NCI-H1694 (cell line): Measurements from ENCODE around the gene DZANK1.
"Not testable (repeated sequence)": the region's sequence is repeated elsewhere in the genome, so short reads cannot be mapped to it uniquely, and the experiment has no call there.

Experiments
- DNase-seq: peaks from one replicate; lab custom pipeline; 2025; lab: John Stamatoyannopoulos, UW

DZANK1 gene

GRCh38 chr20:18466894-18467730 is at the start of gene DZANK1, which contains the start of gene POLR3F:
TSS of gene DZANK1 (minus strand) at chr20:18467030. CDS start at chr20:18465358, 1,672 bp downstream.
TSS of gene POLR3F (plus strand) at chr20:18467390. CDS start at chr20:18467507, 117 bp downstream.
- DNase-seq, result peak; percentile 88

GRCh38 chr20:18515973-18516372 is 49.1 kb upstream of the DZANK1 start:
- no peak for DNase-seq

GRCh38 chr20:18514127-18514526 is 47.3 kb upstream of the DZANK1 start:
- no peak for DNase-seq

DNA sequence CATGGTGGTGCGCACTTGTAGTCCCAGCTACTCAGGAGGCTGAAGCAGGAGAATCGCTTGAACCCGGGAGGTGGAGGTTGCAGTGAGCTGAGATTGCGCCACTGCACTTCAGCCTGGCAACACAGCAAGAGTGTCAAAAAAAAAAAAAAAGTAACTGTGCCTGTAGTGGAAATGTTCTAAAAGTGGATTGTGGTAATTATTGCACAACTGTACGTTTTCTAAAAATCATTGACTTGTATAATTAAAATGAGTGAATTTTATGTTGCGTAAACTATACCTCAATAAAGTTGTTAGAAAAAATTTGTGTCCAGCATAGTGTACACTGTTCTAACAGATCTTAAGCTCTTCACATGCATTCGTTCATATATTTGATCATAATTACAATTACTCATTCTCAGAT is 46.4 kb upstream of the DZANK1 start:
- no peak for DNase-seq

DNA sequence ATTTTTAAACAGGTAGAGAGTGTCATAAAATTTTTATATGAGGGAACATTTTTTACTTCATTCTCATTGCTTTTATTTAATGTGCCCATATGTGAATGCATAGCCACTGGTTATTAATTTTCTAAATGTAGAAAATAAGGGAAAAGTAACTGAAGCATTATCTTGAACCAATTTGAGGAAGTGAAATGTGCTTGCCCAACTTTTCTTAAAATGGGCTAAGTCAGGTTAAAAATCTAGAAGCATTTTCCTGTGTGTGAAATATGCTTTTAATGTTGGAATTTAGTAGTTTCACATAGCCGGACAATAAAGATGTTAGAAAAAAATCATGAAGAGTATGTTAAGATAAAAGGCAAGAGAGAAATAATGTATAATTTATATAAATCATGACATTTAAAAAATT is 44.7 kb upstream of the DZANK1 start:
- DNase-seq, result no peak

DNA sequence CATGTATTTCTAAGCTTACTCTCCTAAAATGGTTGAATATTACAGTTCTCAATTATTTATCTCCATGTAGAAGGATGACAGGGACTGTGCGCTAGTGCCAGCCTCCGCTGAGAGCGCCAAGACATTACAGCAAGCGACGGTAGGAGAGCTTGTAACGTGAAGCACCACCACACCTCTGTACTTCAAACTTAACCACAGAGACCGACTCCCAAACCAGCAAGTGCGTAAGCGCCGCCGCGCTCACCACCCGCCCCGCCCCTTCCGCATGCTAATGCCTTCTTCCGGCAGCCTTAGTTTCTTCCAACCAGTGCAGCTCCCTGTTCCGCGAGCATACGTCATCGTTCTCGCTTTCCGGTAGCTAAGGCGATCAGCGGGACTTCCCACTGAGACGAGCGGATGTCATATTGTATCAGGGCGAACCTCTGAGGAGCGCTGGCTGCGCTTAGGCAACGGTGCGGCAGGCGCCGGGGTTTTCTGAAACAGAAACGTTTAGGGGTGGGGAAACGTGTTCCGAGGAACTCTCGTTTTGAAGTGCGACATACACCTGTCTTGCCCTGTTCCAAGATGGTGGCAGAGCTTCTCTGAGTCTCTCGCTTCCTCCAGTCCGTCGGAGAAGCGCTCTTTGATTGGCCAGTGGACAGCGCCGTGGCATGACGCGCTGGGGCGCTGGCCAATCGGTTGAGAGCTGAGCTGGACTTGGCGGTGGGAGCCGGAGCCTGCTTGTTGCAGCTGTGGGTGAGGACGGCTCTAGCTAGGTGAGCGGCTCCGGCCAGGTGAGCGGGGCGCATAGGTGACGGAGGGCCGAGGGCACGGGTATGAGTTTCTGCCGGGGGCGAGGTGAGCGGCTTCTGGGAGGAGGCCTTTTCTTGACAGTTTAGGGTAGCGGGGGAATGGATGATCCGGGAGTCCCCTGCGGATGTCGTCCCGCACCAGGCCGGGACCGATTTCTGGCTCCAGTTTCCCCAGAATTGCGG is 40.7 kb upstream of the DZANK1 start, which contains the start of gene SEC23B:
SEC23B (plus strand) TSS at position 723 of the 974 bp plus-strand sequence. CDS start 2,896 bp downstream, outside the sequence.
- peak; percentile 78 for DNase-seq

GRCh38 chr20:18506744-18507143 is 39.9 kb upstream of the DZANK1 start:
- no peak for DNase-seq

DNA sequence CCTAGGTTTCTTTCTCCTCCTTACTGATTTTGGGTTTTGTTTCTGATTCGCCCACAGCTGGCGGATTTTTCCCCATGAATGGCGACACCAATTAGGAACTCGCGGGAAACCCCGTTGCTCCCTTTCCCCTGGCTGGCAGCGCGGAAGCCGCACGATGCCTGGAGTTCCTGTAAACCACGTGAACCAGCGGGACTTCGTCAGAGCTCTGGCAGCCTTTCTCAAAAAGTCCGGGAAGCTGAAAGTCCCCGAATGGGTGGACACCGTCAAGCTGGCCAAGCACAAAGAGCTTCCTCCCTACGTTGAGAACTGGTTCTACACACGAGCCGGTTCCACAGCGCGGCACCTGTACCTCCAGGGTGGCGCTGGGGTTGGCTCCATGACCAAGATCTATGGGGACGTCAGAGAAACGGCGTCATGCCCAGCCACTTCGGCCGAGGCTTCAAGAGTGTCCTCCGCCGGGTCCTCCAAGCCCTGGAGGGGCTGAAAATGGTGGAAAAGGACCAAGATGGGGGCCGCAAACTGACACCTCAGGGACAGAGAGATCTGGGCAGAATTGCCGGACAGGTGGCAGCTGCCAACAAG is 37.7 kb upstream of the DZANK1 start:
- DNase-seq, result no peak

- DNase-seq, result not testable (repeated sequence)
These were observed 34.8 kb upstream of the DZANK1 start for GRCh38 chr20:18501672-18502071.

DNA sequence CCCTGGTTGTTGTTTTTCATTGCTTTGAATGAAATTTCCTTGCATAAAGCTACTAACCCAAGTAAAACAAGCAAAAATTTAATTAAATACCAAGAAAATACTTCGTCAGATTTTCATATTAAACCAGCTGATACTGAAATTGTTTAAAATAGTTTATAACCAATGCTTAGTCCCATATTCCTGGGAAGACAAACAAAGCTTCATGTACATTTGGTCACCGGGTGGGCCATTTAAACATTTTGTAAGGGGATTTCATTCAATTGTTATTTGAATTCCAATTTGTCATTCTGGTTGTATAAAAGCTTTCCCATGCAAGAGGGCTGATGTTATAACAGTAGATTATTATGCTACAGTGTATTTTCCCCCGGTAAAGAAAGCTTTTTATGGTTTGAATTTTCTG is 30.8 kb upstream of the DZANK1 start:
- DNase-seq, result no peak

DNA sequence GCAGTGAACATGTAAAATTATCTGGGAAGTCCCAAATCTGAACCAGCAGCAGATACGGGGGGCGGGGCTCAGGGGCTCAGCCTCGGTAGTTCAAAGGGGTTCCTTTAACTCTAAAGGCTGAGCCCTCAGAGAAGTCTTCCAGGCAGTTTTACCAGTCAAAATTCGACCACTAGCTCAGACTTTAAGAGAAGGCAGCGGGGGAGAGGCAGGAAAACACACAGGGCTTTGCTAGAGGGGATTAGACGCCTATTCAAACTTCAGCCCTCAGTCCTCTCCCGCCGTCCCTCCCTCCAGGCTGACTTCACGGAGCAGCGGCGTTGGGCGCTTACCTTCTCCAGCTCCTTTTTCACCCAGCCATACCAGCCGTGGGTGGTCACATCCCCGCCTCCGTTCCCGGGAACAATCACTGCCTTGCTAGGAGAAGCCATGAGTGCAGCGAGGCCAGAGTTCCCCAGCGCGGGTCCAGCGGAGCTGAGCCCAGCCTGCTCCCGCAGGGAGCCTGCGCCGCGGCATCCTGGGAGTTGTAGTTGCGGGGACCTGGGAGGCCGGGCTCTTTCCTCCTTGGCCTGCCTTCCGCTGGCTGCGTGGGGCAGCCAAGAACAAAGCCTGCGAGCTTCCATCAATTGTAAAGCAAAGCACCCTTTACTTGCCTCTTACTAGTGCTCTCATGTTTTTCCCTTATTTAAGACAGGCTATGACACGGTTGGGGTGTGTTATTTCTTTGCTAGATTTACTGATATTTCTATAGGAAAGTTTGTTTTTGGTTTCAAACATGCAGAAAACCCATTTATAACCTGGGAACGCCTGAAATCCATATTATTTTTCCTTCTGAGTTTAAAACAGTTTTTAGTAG is 30.1 kb upstream of the DZANK1 start, which contains the start of gene RBBP9:
RBBP9 (minus strand) TSS at position 486 of the 853 bp plus-strand sequence; CDS start at position 428, 58 bp downstream.
- DNase-seq, result peak; percentile 63

- peak; percentile 24 for DNase-seq
These were observed 29.2 kb upstream of the DZANK1 start for GRCh38 chr20:18496042-18496441.

- no peak for DNase-seq
These were observed 21.5 kb upstream of the DZANK1 start for GRCh38 chr20:18488301-18488700.

GRCh38 chr20:18481596-18481995 is 14.8 kb upstream of the DZANK1 start:
- no peak for DNase-seq

GRCh38 chr20:18477821-18478220 is 11.0 kb upstream of the DZANK1 start:
- no peak for DNase-seq

DNA sequence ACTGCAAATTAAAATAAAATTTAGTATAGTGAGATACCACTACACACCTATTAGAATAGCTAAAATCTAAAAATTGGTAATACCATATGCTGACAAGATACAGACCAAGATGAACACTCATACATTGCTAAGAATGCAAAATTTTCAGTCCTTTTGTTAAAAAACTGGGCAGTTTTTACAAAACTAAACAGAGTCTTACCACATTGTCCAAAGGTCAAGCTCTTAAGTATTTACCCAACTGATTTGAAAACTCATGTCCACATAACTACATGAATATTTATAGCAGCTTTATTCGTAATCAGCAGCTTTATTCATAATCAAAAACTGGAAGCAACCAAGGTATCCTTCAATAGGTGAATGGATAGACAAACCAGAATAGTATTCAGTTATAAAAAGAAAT is 10.4 kb upstream of the DZANK1 start:
- DNase-seq, result no peak

DNA sequence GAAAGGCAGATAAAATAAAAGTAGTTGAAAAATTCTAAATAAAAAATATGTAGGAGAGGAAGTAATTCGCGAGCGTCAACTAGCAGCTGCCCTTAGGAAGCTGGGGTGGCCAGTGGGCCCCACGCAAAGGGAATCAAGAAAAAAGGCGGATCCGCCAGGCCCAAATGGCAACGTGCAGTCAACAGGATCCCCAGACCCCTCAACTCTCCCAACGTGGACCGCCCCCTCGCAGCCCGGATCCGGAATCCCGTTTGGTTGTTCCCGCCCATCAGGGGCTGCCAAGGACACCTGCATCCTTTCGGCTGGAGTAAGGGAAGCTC is 296 bp downstream of the DZANK1 start:
- DNase-seq, result peak; percentile 67

DNA sequence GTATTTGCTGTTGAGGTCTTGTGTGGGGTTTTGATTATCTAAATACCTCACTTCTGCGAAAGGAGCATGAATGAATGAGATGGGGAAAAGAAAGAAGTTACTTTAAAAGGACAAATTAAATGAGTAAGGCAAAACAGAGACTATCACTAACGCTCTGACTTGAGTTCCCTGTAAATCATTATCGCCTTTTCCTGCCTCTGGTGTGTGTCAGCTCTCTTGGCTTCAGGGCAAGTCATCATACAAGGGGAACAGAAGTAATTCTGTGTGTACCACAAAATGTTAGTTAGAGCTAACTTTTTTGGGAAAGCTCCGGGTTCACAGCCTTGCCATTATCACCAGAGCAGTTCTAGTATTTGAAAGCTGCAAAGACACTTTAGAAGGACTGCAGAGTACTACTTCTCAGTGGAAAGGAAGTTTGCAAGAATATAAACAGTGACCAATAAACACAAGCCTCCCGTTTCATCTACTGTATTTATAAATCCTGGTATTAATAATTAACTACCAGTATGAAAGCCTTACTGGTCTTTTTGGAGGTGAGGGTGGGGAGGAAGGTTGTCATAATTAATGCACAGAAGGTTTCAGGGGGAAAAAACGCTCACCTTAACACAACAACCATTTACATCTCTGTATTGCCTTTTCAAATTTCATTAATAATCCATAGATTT is 1.2 kb downstream of the DZANK1 start:
- DNase-seq, result no peak

- DNase-seq, result no peak
These were observed 10.2 kb downstream of the DZANK1 start for GRCh38 chr20:18456600-18456999.

GRCh38 chr20:18443886-18444285 is 22.9 kb downstream of the DZANK1 start:
- DNase-seq, result no peak

GRCh38 chr20:18440403-18440802 is 26.4 kb downstream of the DZANK1 start:
- no peak for DNase-seq
